ENCODE measurements around the gene NEDD4. TPM values are rescaled to one million over a fixed set of nuclear protein-coding genes. Genes with fewer than 3 reads are reported as not detected.

Gene NEDD4
- total RNA-seq, 1 donor from 2014 or later, result 55.4 TPM

DNA sequence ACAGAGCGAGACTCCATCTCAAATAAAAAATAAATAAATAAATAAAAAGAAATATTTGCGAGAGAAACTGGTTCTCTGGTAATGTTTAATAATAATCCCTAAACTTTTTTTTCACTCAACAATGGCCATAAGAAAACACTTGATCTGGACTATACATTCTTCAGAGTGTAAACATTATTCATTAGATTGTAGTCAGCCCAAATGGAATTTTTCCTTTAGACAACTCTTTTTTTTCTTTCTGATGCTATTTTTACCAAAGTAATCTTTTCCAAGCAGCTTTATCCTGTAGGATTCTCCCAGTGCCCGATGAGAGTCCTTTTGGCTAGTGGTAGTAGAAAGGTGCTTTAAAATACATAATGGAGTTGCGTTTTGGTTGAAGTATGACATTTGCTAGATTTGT is 90.4 kb downstream of the NEDD4 start:
- TF ChIP-seq, protein P1, sequence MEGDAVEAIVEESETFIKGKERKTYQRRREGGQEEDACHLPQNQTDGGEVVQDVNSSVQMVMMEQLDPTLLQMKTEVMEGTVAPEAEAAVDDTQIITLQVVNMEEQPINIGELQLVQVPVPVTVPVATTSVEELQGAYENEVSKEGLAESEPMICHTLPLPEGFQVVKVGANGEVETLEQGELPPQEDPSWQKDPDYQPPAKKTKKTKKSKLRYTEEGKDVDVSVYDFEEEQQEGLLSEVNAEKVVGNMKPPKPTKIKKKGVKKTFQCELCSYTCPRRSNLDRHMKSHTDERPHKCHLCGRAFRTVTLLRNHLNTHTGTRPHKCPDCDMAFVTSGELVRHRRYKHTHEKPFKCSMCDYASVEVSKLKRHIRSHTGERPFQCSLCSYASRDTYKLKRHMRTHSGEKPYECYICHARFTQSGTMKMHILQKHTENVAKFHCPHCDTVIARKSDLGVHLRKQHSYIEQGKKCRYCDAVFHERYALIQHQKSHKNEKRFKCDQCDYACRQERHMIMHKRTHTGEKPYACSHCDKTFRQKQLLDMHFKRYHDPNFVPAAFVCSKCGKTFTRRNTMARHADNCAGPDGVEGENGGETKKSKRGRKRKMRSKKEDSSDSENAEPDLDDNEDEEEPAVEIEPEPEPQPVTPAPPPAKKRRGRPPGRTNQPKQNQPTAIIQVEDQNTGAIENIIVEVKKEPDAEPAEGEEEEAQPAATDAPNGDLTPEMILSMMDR (IDR thresholded peaks at IDR 0.05; ENCODE audit: insufficient read depth, low read depth, low read length), result no peak
- no peak for TF ChIP-seq EZH2 (IDR thresholded peaks at IDR 0.05; ENCODE audit: insufficient read depth, low read length)
- Mint-ChIP-seq H3K9me3 (ENCODE audit: unreplicated experiment) (no peaks in the 10 kb centered on the region), H3K36me3 (ENCODE audit: low read depth, unreplicated experiment) (peaks cover 1% of the 10 kb centered on the region), H3K4me1 (ENCODE audit: low read depth, unreplicated experiment) (peaks cover 18% of the 10 kb centered on the region), H3K4me3 (ENCODE audit: unreplicated experiment) (no peak overlapping the region), H3K27ac (ENCODE audit: unreplicated experiment) (no peak overlapping the region), H3K27me3 (ENCODE audit: low read depth, unreplicated experiment) (no peaks in the 10 kb centered on the region)
- H4K20me1 ChIP-seq (ENCODE audit: insufficient read depth, low read length), result no peaks in the 10 kb centered on the region
- DNase-seq (ENCODE audit: low read depth) (peak; percentile 27), FAIRE-seq (peak; percentile 56)
- peak overlapping the region; percentile 60 for H3K27ac ChIP-seq (ENCODE audit: low read depth, low read length)
- H3K4me2 ChIP-seq (ENCODE audit: low read length), result peak overlapping the region; percentile 21
- H3K36me3 ChIP-seq (ENCODE audit: insufficient read depth, low read length), result no peaks in the 10 kb centered on the region
- no peaks in the 10 kb centered on the region for H3K27me3 ChIP-seq (ENCODE audit: insufficient read depth, low read length)
- H3K79me2 ChIP-seq (ENCODE audit: insufficient read depth, low read length), result peaks cover 55% of the 10 kb centered on the region
- peaks cover 12% of the 10 kb centered on the region for H3K4me1 ChIP-seq (ENCODE audit: insufficient read depth, low read length)
- no peak overlapping the region for H3K9ac ChIP-seq (ENCODE audit: low read length)
- H3K4me3 ChIP-seq (ENCODE audit: insufficient read depth, low read depth, low read length), result no peak overlapping the region
- no peak overlapping the region for H2AFZ ChIP-seq (ENCODE audit: low read depth, low read length)
- no peaks in the 10 kb centered on the region for H3K9me3 ChIP-seq (ENCODE audit: insufficient read depth, low read depth, low read length)

DNA sequence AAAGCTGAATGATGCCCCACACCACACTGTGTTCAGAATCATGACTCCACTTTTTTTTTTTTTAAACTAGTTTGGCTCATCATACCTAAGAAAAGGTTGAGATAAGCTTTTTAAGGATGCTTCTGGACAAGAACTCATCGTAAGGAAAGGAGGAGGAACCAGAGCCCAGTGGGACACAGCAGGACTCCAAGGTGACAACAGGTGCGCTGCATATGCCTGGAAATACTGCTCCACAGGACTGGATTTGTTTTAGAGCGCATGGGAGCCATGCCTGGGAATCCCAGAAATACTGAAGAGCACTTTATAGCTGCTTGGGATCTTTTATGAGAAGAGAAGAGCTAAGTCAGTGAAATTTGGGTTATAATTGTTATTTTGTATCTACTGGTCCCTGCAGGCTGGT is 93.4 kb downstream of the NEDD4 start:
- Histone ChIP-seq H3K4me1 (ENCODE audit: insufficient read depth, low read length) (peaks cover 13% of the 10 kb centered on the region), H2AFZ (ENCODE audit: low read depth, low read length) (no peak overlapping the region), H4K20me1 (ENCODE audit: insufficient read depth, low read length) (no peaks in the 10 kb centered on the region), H3K9ac (ENCODE audit: low read length) (no peak overlapping the region), H3K9me3 (ENCODE audit: insufficient read depth, low read depth, low read length) (no peaks in the 10 kb centered on the region), H3K27me3 (ENCODE audit: insufficient read depth, low read length) (no peaks in the 10 kb centered on the region), H3K4me3 (ENCODE audit: insufficient read depth, low read depth, low read length) (no peak overlapping the region), H3K27ac (ENCODE audit: low read depth, low read length) (no peak overlapping the region), H3K4me2 (ENCODE audit: low read length) (no peak overlapping the region), H3K36me3 (ENCODE audit: insufficient read depth, low read length) (no peaks in the 10 kb centered on the region), H3K79me2 (ENCODE audit: insufficient read depth, low read length) (peaks cover 72% of the 10 kb centered on the region)
- Mint-ChIP-seq H3K4me3 (ENCODE audit: unreplicated experiment) (no peak overlapping the region), H3K4me1 (ENCODE audit: low read depth, unreplicated experiment) (peaks cover 17% of the 10 kb centered on the region), H3K27me3 (ENCODE audit: low read depth, unreplicated experiment) (no peaks in the 10 kb centered on the region), H3K9me3 (ENCODE audit: unreplicated experiment) (no peaks in the 10 kb centered on the region), H3K36me3 (ENCODE audit: low read depth, unreplicated experiment) (no peaks in the 10 kb centered on the region), H3K27ac (ENCODE audit: unreplicated experiment) (no peak overlapping the region)
- no peak for TF ChIP-seq EZH2 (IDR thresholded peaks at IDR 0.05; ENCODE audit: insufficient read depth, low read length)
- TF ChIP-seq, protein P1 (IDR thresholded peaks at IDR 0.05; ENCODE audit: insufficient read depth, low read depth, low read length), result no peak
- FAIRE-seq (no peak), DNase-seq (ENCODE audit: low read depth) (no peak)

DNA sequence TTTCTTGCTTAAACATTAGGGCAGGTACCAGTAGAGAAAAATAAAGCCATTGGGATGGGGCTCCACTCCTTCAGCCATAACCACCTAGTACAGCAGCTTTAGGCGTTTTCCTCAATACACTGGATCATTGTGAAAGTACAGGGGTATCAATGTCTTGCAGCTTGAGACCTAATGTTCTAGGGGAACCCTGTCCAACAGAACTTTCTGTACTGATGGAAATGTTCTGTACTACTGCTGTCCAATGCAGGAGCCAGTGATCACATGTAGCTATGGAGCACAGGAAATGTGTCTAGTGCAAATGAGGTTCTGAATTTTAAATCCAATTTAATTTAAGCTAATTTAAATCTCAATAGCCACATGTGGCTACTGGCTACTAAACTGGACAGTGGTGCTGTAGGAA is 93.9 kb downstream of the NEDD4 start:
- Mint-ChIP-seq H3K36me3 (ENCODE audit: low read depth, unreplicated experiment) (no peaks in the 10 kb centered on the region), H3K27ac (ENCODE audit: unreplicated experiment) (no peak overlapping the region), H3K4me3 (ENCODE audit: unreplicated experiment) (no peak overlapping the region), H3K4me1 (ENCODE audit: low read depth, unreplicated experiment) (peaks cover 18% of the 10 kb centered on the region), H3K9me3 (ENCODE audit: unreplicated experiment) (no peaks in the 10 kb centered on the region), H3K27me3 (ENCODE audit: low read depth, unreplicated experiment) (no peaks in the 10 kb centered on the region)
- Histone ChIP-seq H3K9ac (ENCODE audit: low read length) (no peak overlapping the region), H3K4me2 (ENCODE audit: low read length) (no peak overlapping the region), H3K4me1 (ENCODE audit: insufficient read depth, low read length) (peaks cover 13% of the 10 kb centered on the region), H4K20me1 (ENCODE audit: insufficient read depth, low read length) (no peaks in the 10 kb centered on the region), H3K36me3 (ENCODE audit: insufficient read depth, low read length) (no peaks in the 10 kb centered on the region), H3K9me3 (ENCODE audit: insufficient read depth, low read depth, low read length) (no peaks in the 10 kb centered on the region), H3K79me2 (ENCODE audit: insufficient read depth, low read length) (peaks cover 71% of the 10 kb centered on the region), H3K4me3 (ENCODE audit: insufficient read depth, low read depth, low read length) (no peak overlapping the region), H3K27me3 (ENCODE audit: insufficient read depth, low read length) (no peaks in the 10 kb centered on the region), H3K27ac (ENCODE audit: low read depth, low read length) (no peak overlapping the region), H2AFZ (ENCODE audit: low read depth, low read length) (no peak overlapping the region)
- no peak for TF ChIP-seq EZH2 (IDR thresholded peaks at IDR 0.05; ENCODE audit: insufficient read depth, low read length)
- TF ChIP-seq, protein P1 (IDR thresholded peaks at IDR 0.05; ENCODE audit: insufficient read depth, low read depth, low read length), result no peak
- FAIRE-seq (no peak), DNase-seq (ENCODE audit: low read depth) (no peak)

All from astrocyte (in vitro differentiated cells and primary cell).